Fibroblast of skin of abdomen (primary cell): ENCODE measurements around the gene CDCA3.

Experiments
- DNase-seq: peaks from one replicate; pipeline ENCODE4 v3.0.0-alpha.2; 2013

The CDCA3 gene

DNA sequence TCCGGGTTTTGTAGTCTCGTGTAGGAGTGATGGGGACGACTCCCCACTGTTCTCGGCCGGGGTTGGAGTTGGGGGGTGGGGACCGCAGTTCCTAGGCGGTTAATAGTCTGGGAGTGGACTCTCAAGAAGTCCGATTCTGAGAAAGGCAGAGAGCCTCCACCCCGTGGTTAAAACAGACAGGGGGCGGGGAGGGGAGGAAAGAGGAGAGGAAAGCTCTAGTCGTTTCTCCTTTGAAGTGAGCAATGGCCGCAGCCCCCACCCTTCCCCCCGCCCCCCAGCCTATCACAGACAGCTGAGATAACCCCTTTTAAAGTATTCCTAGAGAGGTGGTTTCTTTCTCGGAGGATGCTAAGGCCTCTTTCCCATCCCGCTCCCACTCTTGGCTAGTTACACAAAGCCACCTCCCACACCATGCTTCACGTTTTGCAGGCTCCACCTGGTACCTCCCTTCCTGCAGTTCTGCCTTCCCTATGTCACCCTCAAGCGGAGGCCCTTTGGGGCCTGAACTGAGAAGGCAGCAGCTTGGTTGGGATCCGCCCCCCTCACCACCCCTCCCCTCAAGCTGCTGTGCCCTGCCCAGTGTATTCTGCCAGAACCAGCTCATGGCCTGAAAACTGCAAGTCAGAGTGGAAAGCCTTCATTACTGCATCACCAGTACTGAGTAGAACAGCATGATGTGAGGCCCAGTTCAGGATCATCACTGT, 1.7 kb upstream of the CDCA3 start:
- DNase-seq = peak; percentile 51

DNA sequence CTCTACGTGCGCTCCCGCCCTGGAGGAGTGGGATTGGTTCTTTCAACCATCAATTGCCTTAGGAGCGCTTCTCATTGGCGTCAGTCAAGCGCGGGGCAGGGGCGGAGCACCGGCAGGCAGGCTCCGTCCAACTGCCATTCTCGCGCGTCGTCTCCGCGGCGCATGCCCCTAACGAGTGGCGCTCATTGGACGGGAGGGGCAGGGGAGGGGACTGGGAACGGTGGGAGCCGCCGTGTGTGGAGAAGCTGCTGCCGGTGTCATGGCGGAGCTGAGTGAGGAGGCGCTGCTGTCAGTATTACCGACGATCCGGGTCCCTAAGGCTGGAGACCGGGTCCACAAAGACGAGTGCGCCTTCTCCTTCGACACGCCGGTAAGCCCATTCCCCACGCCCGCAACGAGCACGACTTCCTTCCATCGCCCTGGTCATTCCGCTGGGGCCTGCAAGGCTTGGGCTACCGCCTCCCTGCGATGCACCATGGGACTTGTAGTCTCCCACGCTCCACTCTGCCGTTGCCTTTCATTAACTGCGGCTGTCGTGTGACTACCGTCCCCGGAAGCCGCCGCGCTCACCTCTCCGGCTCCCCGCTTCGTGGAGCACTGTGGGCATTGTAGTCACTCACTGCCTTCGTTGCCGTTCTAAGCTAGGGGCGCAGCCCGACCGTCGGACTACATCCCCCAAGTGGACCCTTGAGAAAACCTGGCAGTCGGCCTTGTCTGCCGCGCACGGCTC, 1.0 kb upstream of the CDCA3 start, which contains the start of gene USP5:
TSS of gene USP5 (plus strand) at position 230 of the 730 bp plus-strand sequence. CDS start at position 260, 30 bp downstream.
- peak; percentile 100 for DNase-seq

DNA sequence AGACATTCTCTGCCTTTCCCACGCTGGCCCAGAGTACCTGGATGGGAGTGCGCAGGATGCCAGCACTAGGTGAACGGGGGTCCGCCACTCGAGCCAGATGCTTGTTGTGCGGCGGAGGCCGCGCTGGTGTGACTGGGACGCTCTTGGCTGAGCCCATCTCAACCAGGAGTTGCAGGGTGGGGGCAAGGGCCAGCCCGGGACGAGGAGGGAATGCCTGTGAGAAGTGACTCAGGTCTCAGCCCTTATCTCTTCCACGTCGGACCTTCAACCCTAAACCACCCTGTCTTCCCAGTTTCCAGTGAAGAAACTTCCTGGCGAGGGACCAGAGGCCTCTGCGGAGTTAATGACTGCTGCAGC, 312 bp downstream of the CDCA3 start:
- no peak for DNase-seq

DNA sequence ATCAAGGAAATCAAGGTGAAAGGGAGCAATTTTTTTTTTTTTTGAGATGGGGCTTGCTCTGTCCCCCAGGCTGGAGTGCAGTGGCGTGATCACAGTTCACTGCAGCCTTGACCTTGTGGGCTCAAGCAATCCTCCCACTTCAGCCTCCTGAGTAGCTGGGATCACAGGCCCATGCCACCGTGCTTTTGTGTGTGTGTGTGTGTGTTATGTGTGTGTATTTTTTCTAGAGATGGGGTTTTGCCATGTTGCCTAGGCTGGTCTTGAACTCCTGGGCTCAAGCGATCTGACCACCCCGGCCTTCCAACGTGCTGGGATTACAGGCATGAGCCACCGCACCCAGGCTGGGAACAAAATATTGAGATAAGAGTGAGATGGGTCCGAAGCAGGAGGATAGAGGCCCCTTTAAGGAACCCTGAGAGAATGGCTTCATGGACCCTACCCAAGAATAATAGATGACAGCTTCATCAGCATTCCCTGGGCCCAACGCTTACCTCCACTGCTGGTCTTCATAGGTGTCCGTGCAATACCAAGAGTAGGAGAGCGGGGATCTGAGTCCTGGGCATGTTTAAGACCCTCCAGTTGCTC, 1.0 kb downstream of the CDCA3 start:
- no peak for DNase-seq

DNA sequence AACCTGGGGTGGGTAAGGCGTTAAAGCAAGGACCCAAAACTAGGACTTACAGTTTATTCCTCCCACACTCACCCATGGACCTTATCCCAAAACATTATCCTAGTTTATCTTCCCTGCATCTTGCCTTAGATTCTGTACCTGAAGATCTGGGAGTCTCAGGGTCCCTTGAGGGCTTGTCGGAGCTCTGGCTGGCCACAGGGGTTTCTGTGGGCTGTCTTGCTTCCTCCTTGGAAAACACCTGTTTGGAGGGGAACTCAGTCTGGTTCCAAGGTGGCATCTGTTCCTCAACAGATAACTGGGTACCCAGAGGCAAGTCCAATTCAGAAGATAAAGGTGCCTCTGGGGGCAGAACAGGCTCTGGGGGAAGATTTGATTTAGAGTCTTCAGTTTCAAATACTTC, 1.7 kb downstream of the CDCA3 start:
- DNase-seq = no peak

DNA sequence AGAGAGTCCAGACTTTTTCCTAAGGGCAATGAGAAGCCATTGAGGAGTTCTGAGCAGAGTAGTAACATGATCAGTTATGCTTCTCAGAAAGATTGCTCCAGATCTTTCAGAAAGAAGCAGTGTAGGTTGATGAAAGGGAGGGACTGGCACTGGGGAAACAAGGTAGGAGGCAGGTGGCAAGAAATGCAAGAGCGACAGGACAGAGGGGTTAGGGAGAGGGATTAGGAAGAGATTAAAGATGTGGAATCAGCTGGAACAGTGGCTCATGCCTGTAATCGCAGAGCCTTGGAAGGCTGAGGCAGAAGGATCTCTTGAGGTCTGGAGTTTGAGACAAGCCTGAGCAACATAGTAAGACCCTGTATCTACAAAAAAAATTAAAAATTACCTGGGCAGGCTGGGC, 3.4 kb downstream of the CDCA3 start:
- DNase-seq = no peak

DNA sequence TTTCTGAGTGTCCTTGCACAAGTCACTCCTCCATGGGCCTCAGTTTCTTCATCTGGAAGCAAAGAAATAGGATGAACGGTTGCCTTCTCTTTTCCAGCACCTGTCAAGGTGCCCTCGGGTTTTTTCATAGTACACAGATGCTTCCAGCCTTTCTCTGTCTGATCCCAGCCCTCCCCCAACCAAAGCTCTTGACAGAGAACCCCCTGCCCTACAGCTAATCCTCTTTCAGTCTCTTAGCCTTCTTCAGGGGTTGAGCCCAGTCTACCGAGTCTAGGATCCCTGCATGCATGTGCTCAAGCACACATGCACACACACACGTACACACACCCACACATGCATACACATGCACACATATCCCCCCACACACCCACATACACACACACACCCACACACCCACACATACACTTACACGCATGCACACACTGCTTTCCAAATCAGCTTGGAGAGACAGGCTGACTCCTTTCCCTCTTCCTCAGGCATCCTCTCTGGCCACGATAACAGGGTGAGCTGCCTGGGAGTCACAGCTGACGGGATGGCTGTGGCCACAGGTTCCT, 4.7 kb downstream of the CDCA3 start:
- no peak for DNase-seq

DNA sequence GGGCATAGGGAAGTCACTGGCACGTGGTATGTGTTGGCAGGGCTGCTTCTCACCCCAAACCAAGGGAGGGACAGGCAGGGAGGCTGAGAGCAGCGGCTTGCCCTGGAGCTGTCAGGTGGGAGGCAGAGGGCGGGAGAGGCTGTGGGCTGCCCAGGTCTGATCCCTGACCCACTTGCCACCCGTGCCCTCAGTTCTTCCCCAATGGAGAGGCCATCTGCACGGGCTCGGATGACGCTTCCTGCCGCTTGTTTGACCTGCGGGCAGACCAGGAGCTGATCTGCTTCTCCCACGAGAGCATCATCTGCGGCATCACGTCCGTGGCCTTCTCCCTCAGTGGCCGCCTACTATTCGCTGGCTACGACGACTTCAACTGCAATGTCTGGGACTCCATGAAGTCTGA, 5.7 kb downstream of the CDCA3 start:
- no peak for DNase-seq

DNA sequence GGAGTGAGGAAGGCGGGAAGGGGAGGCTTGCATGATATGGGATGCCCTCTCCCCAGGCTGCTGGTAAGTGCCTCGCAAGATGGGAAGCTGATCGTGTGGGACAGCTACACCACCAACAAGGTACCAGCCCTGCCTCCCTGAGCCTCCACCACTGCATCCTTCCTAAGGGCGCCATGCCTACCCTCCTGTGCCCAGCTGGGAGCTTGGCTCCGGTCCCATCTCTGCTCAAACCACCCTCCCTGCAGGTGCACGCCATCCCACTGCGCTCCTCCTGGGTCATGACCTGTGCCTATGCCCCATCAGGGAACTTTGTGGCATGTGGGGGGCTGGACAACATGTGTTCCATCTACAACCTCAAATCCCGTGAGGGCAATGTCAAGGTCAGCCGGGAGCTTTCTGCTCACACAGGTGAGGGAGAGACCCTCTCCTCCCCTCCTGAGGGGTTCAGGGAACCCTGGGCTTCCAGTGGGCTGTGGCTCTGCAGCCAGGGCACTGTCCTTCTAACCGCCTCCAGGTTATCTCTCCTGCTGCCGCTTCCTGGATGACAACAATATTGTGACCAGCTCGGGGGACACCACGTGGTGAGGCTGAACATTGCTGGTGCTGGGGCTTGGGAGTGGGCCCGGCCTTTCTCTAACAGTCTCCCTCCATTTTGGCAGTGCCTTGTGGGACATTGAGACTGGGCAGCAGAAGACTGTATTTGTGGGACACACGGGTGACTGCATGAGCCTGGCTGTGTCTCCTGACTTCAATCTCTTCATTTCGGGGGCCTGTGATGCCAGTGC, 7.8 kb downstream of the CDCA3 start:
- no peak for DNase-seq

DNA sequence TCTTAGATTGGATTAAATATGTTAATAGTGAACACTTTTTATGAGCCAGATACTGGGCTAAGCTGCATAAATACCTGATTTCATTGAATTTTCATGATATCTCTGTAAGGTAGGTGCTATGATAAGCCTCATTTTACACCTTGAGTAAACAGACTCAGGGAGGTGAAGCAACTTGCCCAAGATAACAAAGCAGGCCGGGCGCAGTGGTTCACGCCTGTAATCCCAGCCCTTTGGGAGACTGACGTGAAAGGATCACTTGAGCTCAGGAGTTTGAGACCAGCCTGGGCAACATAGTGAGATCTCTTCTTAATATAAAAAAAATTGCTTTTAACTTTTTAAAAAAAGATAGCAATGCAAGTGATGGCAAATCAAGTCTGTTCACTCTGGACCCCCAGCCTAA, 9.0 kb downstream of the CDCA3 start:
- no peak for DNase-seq

DNA sequence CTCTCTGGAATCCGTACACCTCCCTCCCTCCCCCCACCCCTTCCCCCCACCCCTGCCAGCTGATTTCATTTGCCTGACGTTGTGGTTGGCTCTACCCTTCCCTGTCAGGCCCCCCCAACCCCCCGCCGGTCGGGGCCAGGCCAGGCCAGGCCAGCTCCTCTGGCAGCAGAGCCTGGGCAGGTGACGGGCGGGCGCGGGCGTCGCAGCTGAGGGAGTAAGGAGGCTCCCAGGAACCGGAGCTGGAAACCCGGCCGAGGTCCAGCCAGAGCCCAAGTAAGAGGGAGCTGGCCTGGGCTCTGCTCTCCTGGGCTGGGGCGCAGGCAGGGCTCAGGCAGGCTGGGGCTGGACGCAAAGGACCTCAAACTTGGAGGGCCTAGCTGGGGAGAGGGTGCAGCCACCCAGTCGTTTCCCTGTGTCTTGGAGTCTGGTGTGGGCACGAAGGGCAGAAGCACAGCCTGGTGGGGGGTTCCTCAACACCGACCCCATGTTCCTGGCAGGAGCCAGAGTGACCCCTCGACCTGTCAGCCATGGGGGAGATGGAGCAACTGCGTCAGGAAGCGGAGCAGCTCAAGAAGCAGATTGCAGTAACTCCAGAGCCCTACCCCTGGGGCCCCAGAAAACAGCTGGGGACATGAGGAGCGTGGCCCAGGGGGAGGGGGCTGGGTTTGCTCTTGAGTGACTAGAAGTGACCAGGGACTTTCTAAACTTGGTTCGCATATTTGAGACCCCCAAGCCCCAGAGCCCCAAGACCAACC, 10.1 kb downstream of the CDCA3 start, which contains the start of gene GNB3:
TSS of gene GNB3 (plus strand) at position 165 of the 755 bp plus-strand sequence. CDS start at position 528, 363 bp downstream.
- no peak for DNase-seq

DNA sequence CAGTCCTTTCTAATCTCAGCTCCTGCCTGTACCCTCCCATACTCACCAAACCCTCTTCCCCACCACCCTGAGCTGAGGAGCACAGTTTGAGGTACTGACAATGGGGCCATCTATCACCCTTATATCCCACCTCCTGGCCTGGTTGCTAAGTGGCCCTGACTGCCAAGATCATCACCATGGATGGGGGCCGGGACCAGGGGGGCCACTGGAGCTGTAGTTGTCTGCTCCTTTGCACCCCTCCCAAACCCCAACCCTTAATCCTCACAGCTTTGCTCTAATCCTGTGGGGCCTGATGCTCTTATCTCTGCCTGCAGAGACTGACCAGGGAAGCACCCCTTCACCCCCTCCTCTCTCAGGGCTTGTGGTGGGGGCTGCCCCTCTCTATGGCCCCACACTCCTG, 10.8 kb downstream of the CDCA3 start:
- DNase-seq = no peak

DNA sequence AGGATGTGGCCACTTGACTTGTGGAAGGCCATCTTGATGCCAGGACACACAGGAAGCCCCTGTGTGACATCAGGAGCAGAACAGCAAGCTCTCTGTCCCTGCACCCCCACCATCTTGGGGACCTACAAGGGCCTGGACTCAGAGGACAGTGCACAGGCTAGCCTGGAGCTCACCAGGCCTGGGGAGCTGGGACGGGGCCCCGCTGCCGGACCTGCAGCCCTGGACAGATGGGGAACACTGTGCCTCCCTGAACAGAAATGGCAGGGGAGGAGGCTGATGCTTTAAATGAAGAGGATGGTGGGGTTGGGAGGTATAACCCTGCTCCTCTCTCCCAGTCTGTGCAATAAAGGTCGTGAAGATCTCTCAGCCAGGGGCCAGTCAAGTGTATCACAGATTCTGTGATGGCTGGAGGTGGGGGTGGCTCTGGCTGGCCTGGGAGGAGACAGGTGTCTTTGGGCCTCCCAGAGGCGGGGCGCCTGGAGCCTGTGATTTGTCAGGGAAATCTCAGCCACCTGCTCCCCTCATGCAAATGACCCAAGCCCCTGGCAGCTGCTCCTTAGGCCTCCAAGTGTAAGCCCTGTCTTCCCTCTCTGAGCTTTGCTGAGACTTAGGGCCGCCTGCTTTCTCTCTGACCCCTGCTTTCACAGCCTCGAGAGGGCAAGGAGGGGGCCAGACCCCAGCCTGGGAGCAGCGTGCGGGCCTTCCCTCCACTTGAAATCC, 11.4 kb downstream of the CDCA3 start:
- no peak for DNase-seq

DNA sequence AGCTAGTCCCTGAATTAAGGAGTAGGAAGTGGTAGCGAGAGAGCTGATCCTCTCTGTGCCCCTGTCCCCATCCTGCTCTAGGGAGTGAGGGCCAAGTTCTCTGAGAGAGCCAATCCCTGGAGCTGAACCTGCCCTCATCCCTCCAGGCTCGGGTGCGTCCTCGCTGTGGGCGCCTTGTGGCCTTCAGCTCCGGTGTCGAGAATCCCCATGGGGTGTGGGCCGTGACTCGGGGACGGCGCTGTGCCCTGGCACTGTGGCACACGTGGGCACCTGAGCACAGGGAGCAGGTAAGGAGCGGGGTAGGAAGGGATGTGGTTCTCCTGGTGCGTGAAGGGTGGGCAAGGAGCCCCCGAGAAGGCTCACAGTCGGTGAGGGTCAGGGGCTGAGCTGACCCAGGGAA, 12.2 kb downstream of the CDCA3 start:
- no peak for DNase-seq

DNA sequence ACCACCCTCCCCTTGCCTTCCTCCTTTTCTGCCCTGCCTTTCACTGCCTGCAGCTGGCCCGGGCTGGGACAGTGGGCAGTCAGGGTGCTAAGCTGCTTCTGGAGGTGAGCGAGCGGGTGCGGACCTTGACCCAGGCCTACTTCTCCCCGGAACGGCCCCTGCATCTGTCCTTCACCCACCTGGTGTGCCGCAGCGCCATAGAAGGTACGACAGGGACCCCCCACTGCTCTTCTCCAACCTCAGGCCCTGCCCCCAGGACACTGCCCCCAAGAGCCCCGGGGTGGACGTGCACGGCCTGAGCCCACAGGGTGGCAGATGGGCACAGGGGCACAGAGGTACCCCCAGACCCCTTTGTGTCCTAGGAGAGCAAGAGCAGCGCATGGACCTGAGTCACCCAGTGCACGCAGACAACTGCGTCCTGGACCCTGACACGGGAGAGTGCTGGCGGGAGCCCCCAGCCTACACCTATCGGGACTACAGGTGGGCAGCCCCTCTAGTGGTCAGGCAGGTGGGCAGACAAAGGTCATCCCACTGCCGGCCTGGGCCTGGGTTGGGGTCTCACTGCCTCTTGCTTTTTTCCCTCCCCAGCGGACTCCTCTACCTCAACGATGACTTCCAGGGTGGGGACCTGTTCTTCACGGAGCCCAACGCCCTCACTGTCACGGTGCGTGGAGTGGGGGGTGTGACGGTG, 13.6 kb downstream of the CDCA3 start:
- DNase-seq = no peak

DNA sequence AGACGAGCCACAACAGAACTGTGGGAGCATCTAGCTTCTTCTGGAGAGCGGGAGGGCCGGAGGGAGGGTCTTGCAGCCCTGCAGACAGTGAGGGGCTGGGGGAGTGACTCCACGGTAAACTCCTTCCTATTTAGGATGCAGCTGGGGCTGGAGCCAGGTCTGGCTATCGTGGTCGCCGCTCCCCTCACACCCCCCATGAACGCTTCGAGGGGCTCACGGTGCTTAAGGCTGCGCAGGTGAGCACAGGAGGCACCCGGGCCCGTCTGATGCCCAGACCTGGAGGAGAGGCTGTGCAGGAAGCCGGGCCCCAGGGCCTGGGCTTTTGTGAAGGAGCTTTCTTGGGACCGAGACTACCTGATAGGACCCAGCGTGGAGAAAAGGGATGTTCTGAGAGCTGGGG, 14.2 kb downstream of the CDCA3 start:
- no peak for DNase-seq

DNA sequence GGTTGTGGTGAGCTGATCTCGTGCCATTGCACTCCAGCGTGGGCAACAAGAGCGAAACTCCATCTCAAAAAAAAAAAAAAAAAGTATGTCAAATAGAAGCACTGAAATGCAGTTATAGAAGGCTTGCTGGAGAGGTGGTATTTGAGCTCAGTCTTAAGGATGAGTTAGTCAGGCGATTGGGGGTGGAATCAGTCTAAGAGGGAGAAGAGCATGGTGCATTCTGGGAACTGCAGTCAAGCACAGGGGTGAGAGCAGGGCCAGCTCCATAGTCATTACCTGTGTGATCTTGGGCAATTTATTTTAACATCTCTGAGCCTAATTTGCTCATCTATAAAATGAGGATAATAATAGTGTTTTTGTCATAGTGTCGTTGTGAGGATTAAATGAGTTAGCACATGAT, 16.2 kb downstream of the CDCA3 start:
- no peak for DNase-seq

DNA sequence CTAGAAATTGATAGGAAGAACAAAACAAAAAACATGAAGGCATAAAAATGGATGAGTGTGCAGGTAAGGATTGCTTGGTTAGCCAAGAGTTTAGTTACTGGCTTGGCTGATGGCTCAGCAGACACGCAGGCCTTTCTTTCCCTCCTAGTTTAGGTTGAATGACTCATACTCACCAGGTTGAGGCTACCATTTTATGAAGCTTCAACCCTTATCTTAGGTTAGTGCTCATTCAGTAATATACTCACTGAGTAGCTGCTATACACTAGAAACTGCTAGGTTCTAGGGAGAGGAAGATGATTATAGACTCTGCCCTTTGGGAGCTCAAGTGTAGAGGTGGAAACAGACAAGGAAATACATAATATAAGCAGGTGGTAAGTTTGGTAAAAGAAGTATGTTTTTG, 16.8 kb downstream of the CDCA3 start:
- no peak for DNase-seq

DNA sequence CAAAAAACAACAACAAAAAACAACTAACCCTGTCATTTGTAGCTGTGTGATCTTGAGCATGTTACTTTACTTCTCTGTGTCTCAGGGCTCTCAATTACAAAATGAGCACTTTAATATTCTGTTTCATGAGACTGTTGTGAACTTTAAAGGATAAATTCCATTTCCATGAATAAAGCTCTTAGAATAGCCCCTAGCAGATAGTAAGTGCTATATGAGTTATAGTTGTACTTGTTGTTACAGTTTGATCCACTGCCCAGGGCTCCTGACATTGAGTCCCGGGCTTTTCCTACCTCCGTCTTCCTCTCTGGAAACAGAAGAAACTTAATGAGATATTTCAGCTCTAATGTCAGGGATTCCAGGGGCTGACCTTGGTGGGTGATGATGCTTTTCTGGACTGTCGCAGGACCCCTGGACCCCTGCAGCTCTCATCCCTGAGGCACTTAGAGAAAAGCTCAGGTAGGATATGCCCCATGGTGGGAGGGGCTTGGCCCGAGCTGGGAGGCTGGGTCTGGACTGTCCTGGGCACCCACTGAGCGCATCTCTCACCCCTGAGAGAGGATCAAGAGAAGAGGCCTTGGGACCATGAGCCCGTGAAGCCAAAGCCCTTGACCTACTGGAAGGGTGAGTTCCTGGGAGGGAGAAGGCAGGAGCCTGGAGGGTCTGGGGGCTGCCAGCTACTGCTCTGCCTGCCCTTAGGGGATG, 17.7 kb downstream of the CDCA3 start:
- no peak for DNase-seq

DNA sequence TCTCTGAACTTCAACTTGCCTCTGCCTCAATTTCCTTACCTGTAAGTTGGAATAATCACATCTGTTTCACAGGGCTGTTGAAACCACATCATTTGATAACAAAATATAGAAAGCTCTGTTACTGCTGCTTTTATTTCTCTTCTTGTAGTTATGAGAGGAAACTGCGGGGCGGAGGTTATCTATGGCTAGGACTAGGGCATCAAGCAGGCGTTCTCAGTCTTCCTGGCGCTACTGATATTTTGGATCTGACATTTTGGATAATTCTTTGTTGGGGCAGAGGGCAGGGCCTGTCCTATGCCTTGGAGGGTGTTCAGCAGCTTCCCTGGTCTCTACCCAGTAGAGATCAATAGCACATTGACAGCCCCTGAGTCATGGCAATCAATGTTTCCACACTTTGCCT, 19.0 kb downstream of the CDCA3 start:
- DNase-seq = no peak
